ENCODE data around the gene GNGT2.

The GNGT2 gene

DNA sequence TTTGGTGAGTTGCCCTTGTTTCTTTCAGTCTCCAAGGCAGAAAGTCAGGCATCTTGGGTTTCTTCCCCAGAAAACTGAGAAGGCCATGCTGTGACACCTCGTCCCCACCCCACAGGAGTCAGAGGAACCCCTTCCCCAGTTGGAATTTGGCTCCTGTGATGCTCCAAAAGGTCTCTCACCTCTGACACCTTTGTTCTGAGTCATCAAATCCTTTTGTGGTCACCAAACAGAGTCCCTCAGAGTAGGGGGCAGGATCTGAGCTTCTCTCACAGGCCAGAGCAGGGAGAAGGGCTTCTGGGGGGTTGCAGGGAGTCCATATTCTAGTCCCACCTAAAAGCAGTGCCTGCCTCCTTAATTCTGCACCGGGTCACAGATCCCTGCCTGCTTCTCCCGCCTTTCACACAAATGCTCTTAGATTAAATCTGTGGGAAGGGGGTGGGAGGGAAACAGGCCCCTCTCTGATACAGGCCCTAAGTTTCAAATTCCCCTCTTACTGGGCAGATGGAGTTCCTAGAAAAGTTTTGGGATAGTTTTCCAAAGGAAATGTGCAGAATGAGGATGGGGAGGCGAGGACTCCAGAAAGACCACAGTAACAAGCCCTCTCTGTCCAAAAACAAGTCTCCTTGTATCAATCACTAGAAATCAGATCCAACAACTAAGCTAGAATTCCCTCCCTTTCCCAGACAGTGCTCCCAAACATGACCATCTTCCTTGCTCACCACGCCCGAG, 18.9 kb upstream of the GNGT2 start:
- DNase-seq = no peak

DNA sequence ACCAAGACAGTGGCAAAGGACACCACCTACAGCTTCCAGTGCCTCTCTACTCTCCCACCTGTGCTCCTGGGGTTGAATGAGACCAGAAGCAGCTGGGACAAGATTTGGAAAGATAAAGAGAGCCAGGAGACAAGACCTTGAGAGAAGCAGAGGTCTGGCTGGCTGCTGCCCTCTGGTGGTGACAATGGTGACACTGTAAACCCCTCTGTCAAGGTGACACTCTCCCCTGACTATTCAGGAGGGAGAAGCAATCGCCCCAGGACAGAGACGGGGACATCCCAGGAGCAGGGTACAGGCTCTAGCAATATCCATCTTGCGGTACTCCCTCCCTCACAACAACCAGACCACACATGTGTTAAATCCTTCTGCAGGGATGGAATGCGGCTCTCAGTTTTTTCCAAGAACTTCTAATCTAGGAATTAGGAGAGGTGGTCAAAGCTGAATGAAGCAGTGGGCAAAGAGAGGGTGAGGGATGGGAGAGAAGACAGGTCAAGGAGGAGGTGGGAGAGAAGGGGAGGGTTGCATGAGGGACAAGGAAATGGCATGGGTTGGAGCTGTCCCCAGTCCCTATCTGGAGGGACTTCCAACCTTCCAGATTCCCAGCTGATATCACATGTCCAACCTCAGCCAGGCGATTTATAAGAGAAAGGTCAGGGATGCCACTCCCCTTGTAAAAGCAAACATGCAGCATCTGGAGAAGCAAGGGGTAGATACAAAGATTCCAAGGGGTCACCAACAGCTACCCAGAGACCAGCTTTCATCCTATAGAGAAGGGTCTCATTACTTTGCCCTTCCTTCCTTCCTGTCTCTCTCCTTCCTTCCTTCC, 17.3 kb upstream of the GNGT2 start:
- peak; percentile 84 for DNase-seq

DNA sequence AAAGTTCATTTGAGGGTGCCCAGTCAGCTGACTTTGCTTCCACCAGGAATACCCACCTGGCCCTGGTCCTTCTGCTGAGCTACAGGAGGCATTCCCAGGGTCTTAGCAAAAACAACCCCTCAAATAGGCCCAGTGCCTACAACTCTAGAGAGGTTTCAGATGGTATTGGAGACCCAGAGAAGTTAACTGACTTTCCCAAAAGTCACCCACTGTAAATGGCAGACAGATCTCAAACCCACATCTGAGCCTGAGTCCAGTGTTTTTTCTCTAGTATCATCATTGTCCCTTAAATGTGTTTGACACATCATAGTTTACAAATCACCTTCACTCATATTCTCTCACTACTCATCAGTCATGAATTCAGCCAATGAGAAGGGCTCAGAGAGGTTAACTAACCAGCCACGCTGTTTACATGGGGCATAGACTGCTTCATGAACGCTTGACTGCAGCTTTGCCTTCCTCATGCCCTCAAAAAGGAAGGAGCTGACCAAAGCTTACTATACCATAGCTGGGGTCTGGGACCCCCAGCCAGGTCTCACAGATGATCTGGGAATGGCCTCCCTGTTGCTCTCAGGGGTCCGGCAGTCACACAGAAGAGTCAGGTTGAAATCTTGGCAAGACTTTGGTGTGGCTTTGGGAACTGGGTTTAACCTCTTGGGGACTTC, 16.5 kb upstream of the GNGT2 start:
- no peak for DNase-seq

DNA sequence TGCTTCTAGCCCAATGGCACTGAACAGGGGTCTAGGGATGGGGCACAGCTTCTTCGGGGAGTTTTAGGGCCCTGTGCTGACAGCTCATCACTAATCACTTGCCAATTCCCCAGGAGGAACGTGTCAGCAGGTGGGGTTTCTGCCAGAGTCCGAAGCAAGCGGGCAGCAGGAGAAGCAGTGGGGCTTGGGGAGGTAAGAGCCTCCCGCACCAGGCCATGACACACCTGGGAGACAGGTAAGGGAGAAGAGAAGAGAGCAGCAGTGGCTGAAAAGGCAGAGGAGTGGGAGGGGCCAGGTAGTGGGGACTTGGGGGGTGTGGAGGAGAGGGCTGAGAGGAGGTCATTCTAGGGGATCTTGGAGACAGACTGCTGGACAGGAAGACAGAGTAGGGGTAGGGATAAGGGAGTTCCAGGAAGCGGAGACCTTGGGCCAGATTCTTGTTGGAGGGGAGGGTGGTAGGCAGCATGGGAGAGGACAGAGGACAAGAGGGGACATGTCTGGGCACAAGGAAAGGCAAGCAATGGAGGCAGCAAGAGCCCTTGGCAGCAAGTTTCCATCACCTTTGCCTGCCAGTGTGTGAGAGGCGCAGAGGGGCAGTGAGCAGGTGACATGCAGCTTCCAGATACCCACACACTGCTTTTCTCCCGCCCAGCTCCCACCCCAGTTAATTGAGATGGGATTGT, 15.3 kb upstream of the GNGT2 start:
- DNase-seq = no peak

DNA sequence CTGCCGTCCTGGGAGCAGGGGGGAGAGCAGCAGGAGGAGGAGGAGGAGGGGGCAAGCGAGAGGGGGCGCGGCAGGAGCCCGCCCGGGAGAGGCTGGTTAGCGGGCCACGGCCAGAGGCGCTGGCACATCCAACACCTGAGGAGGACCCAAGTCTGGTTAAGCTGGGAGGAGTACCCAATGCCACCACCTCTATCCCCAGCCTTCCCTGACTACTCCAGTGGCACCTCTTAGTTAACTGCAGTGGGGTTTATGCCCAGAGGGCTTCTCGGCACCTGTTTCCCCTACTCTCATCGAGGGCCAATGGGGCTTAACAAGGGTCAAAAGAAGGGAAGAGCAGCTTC, 14.6 kb upstream of the GNGT2 start:
- DNase-seq = no peak

DNA sequence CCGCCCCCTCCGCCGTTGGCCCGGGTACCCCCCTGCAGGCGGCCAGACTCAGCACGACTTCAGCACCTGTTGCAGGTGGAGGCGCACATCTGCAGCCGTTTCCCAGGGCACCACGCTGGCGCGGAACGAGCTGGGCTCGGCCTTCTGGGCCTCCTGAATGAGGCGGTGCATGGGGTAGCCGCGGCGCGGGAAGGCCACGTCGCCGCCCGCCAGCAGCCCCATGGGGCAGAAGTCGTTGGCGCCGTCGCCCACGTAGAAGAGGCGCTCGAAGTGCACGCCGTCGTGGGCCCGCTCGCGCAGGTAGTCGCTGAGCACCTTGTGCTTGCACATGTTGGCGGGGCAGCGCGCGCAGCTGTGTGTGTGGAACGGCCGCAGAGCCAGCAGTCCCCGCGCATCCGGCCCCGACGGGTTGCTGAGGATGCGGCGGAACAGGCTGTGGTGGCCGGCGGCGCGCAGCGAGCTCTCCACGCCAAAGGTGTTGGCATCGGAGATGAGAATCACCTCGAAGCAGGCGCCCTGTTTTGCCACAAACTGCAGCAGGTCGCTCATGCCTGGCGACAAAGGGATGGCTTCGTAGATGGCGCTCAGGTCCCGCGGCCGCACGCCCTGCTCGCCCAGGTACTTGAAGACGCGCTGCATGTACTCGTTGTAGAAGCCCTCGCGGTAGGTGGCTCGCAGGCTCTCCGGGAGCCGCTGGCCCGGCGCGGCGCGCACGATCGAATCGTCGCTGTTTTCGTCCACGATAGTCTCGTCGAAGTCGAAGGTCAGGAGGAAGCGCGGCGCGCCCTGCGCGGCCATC, 14.0 kb upstream of the GNGT2 start:
- no peak for DNase-seq

DNA sequence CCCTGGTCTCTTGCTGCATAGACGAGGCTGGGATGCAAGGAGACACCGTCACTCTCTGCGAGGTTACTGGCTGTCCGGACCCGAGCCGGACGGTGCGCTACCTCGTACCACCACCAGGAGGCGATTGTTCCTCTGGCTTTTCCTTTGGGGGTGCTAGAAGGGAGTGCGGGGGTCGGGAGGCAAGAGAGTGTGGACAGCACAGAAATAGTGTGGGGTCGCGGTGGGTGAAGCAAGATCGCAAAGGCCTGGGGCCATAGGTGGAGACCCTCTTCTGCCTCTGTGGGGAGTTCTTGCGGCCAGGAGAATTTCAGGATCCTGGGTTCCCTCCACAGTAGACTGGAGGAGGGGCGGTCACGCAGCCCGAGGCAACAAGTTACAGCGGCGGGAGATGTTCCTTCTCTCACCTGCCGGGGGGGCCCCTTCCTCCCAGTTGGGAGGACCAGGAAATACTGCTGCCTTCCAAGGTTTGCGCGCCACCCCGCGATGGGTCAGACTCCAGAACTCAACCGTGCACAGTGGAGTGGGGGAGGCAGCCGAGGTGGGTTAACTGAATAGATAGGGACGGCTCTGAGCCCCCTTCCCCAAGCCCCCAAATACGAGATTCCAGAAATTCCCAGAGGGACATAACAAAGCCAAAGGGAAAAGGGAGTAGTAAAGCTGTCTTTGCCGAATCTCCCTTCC, 13.3 kb upstream of the GNGT2 start:
- DNase-seq = peak; percentile 90

DNA sequence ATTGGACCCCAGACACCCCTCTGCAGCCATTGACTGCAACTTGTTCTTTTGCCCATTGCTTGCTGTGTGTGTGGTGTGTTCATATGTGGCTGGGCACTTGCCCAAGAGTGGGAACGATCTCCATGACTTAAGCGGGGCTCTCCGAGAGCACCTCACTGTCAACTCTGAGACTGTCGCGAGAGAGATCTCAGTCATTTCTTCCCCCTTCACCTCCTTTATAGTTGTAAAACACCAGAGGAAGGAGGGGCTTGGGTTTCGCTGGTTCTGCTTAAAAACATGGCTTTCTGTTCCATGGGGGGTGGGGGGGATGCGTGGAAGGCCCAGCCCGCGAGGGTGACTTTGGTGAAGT, 12.8 kb upstream of the GNGT2 start:
- no peak for DNase-seq

DNA sequence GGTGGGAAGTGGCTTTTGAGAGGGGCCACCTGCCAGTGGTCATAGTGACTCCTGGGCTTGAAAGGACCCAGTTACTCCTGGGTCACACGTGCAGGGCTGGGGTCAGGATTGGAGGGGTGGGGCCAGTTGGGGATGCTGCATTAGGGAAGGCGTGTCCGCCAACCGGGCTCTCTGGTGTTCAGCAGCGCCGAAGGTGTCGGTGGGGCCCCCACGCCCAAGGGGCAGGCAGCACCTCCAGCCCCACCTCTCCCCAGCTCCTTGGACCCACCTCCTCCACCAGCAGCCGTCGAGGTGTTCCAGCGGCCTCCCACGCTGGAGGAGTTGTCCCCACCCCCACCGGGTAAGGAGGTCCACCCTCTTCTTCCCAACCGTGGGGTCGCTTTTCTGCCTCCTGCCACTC, 9.6 kb upstream of the GNGT2 start:
- no peak for DNase-seq

DNA sequence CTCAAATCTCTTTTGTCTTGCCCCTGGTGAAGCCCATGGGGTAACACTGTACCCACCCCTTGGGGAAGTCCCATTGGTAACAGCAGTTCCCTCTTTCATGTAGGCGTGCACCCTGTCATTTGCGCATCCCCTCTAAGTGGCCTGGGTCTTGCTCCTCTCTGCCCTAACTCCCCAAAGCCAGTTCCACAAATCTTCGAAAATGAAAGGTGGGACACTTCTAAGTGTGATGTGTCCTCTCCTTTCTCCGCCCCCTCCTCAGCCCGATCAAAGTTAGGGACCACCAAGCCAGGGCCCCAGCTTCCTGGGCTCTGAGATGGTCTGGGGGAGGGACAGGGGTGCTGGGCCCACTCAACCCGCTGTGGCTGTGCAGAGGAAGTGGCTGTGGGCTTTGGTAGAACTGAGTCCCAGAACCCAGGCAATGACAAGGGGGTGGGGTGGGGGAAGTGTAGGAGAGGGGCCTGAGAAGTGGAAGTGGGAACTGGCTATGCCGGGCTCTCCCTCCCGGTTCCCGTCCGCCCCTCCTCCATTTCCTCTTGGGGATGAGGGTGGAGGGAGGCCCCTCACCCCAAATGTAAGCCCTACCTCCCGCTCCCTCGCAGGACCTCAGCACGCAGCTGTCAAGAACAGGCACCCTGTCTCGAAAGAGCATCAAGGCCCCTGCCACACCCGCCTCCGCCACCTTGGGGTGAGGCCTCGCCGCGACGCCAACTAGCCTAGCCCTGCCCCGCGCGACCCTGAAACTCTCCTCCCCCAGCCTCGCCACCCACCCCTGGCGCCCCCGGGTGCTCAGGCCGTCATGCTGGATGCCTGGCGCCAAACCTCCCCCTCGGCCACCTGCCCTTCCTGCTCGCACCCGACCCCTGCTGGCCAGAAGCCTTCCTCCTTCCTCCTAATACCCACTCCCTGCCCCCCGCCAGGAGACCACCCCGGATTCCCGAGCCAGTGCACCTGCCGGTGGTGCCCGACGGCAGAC, 8.9 kb upstream of the GNGT2 start:
- DNase-seq = no peak

DNA sequence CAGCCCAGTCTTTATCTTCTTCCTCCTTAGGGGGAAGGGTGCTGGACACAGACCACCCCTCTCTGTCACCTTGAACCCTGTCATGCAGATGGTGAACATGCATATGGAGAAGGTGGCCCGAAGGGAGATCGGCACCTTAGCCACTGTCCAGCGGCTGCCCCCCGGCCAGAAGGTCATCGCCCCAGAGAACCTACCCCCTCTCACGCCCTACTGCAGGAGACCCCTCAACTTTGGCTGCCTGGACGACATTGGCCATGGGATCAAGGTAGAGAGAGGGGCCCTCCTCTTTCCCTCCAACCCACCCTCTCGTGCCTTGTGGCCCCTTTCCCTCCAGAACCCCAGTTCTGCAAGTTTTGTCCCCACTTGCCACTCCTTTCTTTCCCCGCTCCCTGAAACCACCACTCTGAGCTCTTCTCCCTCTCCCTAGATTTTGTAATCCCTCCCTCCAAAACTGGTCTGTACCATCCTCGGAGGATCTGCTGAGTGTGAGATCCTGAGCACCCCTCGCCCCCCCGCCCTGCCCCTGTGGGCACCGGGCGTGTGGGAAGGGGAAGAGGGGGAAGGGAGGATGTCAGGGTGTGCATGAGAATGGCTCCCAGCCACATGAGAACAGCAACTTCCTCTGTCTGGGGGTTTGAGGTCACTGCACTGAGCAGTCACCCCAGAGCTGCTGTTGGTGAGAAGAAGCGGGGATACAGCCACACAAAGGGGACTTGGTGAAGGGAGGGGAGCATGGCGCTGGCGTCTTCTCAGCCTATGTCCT, 7.5 kb upstream of the GNGT2 start:
- DNase-seq = no peak

DNA sequence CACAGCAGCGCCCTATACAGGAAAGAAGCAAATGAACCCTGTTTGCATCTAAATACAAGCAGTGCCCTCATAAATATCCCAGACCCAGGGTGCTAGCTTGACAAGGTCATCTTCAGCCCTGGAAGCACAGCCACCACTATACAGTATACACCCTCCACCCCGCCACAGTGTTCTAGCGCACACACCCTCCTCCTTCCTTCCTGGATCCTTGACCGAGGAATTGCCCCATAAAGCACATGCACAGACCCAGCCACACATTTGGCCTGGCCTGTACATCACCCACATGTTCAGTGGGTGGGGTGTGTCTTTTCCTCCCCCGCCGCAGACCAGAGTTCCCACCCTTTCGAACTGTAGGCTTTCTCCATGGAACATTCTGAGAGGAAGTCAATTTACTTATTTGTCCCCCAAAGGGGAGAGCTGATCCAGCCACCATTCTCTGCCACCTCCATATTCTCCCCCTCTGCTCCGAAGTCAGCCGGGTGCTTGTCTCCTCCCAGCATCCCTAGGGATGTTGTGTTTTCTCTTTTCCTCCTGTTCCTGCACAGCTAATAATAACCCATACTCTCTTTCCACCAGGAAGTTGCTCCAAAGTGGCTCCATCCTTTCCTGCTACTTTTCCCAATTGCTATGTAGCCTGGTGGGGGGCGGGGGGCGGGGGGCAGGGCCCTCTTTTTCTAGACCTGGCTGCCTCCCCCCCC, 6.7 kb upstream of the GNGT2 start:
- no peak for DNase-seq

DNA sequence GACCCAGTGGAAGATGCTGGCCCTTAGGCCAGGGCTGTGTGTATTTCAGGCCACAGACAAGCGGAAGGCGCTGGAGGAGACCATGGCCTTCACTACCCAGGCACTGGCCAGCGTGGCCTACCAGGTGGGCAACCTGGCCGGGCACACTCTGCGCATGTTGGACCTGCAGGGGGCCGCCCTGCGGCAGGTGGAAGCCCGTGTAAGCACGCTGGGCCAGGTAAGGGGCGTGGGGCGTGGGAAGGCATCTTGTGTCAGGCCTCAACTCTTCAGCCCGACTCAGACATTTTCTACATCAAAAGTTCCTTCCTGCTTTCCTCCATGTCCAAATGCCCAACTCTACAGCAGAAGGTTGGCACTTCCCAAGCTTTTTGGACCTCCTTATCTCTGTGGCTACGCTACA, 6.1 kb upstream of the GNGT2 start:
- DNase-seq = no peak

DNA sequence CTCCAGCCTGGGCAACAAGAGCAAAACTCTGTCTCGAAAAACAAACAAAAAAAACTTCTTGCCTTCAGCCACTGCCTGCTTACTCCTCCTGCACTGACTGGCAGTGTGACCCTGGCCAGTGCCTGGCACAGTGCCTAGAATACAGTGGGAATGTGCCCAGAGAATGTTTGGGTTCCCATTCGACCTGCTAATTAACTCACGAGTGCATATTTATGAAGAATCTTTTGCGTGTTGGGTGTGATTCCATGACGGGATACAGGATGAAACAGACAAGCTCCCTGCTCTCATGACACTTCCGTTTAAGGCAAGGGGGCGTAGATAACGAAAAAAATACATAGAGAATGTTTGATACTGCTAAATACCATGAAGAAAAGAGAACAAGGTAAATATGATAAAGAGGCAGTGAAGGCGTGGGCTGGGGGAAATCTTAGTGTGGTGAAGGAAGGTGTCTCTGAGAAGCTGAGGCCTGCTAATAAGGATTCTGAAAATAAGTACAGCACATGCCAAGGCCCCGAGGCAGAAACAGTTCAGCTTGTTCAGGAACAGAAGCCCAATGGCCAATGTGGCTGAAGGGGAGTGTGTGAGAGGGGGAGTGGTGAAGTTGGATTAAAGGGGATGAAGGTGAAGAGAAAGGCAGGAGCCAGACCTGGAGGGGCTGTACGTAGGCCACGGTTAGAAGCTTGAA, 4.4 kb upstream of the GNGT2 start:
- DNase-seq = no peak

DNA sequence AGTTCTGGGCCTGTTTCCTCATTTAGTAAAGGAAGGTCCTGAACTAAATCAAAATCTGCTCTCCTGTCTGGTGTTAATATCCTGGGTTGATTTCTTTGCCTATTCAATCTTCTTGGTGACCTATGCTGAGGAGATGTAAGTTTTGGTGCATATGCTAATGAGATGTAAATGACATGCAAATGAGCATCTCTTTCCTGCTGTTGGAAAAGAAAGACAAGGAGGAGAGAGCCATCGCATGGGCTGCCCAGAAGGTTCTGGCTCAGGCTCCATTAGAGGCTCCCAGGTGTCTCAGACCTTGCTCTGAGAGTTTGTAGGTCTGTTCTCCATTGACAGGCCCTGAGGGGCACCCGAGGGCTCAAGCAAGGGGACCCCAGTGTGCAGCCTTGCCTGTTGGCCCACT, 3.5 kb upstream of the GNGT2 start:
- DNase-seq = no peak

DNA sequence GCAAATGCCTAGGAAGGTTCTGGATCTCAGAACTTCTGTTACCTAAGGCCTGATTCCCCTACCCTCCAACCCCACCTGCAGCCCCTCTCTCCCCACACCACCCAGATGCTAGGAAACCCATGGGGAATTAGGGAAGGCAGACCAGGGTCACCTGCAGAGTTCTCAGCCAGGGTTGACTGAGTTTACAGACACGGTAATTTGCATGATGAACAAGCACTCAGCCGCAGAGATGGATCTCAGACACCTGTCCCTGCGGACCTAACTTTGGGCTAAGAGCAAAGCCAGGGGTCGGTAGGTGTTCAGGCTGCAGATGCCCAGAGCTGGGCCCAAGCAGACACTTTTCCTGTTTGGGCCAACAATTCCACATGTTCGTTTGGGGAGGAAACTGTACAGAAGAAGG, 3.0 kb upstream of the GNGT2 start:
- no peak for DNase-seq

DNA sequence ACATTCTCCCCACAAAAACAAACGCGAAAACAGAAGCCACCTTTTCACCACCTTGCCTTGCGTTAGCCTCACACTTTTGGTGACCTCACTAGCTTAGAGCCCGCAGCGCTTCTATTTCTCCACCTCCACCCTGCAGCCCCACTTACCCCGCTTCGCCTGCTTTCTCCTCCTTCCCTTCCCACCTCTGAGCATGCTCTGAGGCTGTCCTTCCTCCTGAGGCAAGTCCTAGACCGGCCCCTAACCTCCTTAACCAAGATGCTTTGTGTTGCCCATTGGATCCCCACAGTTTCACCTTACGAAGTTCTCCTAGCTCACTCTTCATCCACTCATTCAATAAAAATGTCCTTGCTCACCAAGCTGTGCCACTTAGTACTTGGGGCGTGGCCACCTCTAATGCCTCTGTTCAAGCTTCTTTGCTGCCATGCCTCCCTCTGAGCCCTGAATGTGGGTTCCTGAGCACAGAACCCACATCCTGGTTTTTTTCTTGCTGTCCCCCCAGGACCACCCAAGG, 1.3 kb downstream of the GNGT2 start:
- DNase-seq = no peak

DNA sequence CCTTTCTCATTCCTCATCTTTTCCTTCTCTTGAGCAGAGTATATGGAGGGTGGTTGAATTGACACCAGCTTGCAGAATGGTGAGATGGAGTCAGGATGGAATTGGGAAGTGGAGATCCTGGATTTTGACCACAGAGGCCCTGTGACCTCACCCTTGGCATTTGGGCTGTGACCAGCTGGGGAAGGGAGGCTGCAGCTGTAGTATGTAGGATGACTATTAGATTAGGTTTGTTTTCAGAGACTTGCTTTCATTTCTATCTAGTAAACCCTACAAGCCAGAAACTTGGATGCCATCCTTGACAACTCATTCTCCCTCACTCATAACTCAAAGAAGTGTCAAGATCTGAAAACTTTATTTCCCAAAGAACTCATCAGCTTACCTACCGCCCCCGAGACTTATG, 5.9 kb downstream of the GNGT2 start:
- DNase-seq = no peak

DNA sequence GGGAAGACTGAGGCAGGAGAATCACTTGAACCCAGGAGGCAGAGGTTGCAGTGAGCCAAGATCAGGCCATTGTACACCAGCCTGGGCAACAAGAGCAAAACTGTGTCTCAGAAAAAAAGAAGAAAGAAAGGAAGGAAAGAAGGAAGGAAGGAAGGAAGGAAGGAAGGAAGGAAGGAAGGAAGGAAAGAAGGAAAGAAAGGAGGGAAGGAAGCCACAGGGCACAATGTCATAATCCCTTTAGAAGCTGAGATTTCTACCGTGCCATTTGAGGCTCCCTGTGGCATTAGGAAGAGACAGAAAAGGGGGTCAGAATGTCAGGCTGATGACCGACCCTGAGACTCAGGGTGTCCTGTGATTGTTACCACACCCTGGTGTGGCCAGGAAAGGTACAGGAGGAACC, 6.6 kb downstream of the GNGT2 start:
- no peak for DNase-seq
